Retinal pigment epithelial cell (primary cell): Measurements from ENCODE around the gene SYTL2.
"Not testable (repeated sequence)": the region's sequence is repeated elsewhere in the genome, so short reads cannot be mapped to it uniquely, and the experiment has no call there.

Experiments
- DNase-seq: peaks from one replicate; pipeline ENCODE4 v3.0.0-alpha.2; 2010; ENCODE audit warnings: low read depth
- H3K4me3 ChIP-seq: 2 replicates; pipeline ENCODE4 v1.5.1; 2011; ENCODE audit warnings: mild to moderate bottlenecking, low read length, control low read depth, moderate library complexity
- TF ChIP-seq, protein P1 (sequence below): conservative IDR thresholded peaks from 2 replicates; pipeline ENCODE4 v1.5.1; 2011; ENCODE audit warnings: low read depth, low read length, control low read depth, inconsistent platforms

Gene SYTL2

DNA sequence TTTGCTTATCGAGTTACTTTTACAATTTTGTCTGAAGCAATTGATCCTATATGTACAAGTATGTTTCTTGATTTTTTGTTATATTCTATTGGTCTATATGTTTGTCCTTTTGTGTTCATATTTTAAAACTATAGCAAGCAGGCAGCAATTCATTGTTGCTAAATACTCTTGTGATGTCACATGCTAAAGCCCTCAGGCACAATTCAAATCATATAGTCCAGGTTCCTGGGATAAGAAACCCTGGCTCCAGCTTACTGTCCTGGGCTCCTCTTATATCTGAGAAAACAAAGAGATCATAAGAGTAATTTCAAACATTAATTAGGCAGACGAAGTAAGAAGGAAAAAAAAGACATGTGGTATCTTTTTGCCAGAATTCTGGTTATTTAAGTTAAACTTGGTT, 37.6 kb upstream of the SYTL2 start:
- H3K4me3 ChIP-seq, result no peak overlapping the region
- TF ChIP-seq, protein P1, sequence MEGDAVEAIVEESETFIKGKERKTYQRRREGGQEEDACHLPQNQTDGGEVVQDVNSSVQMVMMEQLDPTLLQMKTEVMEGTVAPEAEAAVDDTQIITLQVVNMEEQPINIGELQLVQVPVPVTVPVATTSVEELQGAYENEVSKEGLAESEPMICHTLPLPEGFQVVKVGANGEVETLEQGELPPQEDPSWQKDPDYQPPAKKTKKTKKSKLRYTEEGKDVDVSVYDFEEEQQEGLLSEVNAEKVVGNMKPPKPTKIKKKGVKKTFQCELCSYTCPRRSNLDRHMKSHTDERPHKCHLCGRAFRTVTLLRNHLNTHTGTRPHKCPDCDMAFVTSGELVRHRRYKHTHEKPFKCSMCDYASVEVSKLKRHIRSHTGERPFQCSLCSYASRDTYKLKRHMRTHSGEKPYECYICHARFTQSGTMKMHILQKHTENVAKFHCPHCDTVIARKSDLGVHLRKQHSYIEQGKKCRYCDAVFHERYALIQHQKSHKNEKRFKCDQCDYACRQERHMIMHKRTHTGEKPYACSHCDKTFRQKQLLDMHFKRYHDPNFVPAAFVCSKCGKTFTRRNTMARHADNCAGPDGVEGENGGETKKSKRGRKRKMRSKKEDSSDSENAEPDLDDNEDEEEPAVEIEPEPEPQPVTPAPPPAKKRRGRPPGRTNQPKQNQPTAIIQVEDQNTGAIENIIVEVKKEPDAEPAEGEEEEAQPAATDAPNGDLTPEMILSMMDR, result no peak
- no peak for DNase-seq

DNA sequence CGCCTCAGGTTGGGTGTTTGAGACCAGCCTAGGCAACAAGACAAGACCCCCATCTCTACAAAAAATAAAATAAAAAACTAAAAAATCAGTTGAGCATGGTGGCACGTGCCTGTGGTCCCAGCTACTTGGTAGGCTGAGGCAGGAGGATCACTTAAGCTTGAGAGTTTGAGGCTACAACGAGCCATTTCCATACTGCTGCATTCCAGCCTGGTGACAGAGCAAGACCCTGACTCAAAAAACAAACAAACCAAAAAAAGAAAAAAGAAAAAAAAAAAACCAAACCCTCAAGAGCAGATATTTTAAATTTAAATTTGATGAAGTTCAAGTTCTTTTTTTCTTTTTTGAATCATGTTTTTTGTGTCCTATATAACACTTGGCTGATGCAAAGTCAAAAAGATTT, 37.1 kb upstream of the SYTL2 start:
- no peak for DNase-seq
- TF ChIP-seq, protein P1, result no peak
- H3K4me3 ChIP-seq, result no peak overlapping the region

DNA sequence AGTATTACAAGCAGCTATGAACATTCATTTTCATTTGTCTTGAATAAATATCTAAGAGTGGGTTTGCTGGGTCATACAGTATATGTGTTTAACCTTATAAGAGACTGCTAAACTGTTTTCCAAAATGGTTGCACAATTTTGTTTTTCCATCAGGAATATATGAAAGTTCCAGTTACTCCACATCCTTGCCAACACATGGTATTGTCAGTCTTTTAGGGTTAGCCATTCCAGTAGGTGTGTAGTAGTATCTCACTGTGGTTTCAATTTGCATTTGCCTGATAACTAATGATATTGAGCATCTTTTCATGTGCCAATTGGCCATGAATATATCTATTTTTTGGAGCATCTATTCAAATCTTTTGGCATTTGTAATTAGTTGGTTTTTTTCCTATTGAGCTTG, 36.5 kb upstream of the SYTL2 start:
- TF ChIP-seq, protein P1, result no peak
- DNase-seq, result no peak

DNA sequence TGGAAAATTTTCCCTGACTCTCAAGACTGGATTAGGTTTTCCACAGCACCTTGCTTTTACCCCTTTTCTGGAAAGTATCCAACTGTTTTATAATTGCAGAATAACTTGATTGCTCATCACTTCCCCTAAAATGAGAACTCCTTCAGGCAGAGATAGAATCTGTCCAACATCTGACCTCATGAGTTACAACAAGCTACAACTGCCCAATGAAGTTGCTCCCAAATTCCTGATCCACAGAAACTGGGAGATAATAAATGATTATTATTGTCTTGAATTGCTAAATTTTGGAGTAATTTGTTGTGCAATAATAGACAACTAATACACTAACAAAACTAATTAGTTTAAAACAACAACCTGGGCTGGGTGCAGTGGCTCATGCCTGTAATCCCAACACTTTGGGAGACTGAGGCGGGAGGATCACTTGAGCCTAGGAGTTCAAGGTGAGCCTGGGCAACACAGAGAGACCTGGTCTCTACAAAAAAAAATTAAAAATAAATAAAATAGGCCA, 34.2 kb upstream of the SYTL2 start:
- DNase-seq, result no peak
- H3K4me3 ChIP-seq, result no peak overlapping the region
- TF ChIP-seq, protein P1, result no peak

More for the DNA sequence above, 36.5 kb upstream of the SYTL2 start:
- H3K4me3 ChIP-seq, result no peak overlapping the region

DNA sequence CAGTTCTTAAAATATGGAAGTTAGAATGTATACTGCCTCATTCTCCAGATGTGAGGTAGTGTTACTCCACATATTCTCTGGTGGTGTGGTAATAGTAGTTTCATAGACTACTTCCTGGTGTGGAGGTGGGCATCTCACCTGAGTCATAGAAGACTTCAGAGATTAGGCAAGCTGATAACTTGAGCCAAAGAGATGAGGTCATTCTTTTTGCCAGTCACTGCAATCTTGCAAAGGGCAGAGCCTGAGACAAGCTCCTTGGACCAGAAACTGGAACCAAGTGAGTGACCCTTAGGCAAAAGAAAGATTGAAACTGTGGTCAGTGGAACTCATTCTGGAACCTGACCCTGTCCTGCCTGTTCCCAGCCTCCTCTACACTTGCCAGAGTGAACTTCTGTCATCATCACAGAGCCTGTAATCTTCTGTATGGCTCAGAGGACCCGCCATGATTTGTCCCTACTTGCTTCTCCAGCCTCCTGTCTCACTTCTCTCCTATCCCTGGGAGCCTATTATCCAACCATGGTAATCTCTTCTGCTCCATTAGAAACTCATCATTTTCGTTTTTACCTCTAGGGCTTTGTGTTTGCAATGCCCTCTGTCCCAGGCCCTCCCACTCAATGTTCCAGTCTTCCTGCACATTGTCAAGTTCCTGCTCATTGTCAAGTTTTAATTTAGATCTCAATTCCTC, 33.6 kb upstream of the SYTL2 start:
- DNase-seq, result no peak
- TF ChIP-seq, protein P1, result no peak
- no peak overlapping the region for H3K4me3 ChIP-seq

DNA sequence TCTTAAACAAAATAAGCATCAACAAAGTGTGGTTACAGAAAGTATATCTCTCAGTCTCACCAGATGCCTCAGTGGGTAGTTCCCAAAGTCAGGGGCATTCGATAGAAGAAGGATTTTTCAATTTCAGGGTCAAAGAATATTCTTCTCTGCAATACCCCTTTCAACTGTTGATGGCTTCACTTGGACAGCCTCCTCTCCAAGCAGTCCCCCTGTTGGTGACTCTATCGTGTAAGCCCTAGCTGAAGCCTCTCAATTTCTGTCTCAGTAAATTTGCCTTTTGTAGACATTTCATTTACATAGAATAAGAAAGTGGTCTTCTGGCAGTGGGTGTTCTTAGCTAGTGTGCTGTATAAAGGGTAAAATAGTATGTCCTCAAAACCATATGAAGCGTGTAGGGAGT, 33.0 kb upstream of the SYTL2 start:
- DNase-seq, result no peak
- H3K4me3 ChIP-seq, result no peak overlapping the region
- TF ChIP-seq, protein P1, result no peak

DNA sequence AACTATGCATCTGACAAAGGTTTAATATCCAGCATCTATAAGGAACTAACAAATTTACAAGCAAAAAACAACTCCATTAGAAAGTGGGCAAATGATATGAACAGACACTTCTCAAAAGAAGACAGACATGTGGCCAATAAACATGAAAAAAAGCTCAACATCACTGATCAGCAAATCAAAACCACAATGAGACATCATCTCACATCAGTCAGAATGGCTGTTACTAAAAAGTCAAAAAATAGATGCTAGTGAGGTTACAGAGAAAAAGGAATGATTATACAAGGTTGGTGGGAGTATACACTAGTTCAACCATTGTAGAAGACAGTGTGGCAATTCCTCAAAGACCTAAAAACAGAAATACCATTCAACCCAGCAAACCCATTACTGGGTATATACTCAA, 30.0 kb upstream of the SYTL2 start:
- not testable (repeated sequence) for DNase-seq

More for the DNA sequence above, 30.0 kb upstream of the SYTL2 start:
- H3K4me3 ChIP-seq, result not testable (repeated sequence)
